BLaER1 (cell line): ENCODE measurements around the gene OR51V1.
"Not testable (repeated sequence)": the region's sequence is repeated elsewhere in the genome, so short reads cannot be mapped to it uniquely, and the experiment has no call there.

Source experiments
- H3K27ac ChIP-seq: shearing (Covaris generic); formaldehyde crosslinking; 2 replicates; pipeline ENCODE4 v1.8.1; 2022
- H3K27me3 ChIP-seq: shearing (Covaris generic); formaldehyde crosslinking; 2 replicates; pipeline ENCODE4 v1.8.1; 2022
- H3K36me3 ChIP-seq: shearing (Covaris generic); formaldehyde crosslinking; 2 replicates; pipeline ENCODE4 v1.8.1; 2022
- H3K4me1 ChIP-seq: shearing (Covaris generic); formaldehyde crosslinking; 2 replicates; pipeline ENCODE4 v1.8.1; 2022
- H3K4me2 ChIP-seq: shearing (Covaris generic); formaldehyde crosslinking; 2 replicates; pipeline ENCODE4 v1.8.1; 2022
- H3K4me3 ChIP-seq: shearing (Covaris generic); formaldehyde crosslinking; 2 replicates; pipeline ENCODE4 v1.8.1; 2022
- H3K9ac ChIP-seq: shearing (Covaris generic); formaldehyde crosslinking; 2 replicates; pipeline ENCODE4 v1.8.1; 2022
- H3K9me3 ChIP-seq: shearing (Covaris generic); formaldehyde crosslinking; 2 replicates; pipeline ENCODE4 v1.8.1; 2022
- H4K20me1 ChIP-seq: shearing (Covaris generic); formaldehyde crosslinking; 2 replicates; pipeline ENCODE4 v1.8.1; 2022
- Cebpa-rat ChIP-seq: shearing (Covaris generic); IDR thresholded peaks from 2 replicates; pipeline ENCODE4 v1.8.1; 2022

The OR51V1 gene

DNA sequence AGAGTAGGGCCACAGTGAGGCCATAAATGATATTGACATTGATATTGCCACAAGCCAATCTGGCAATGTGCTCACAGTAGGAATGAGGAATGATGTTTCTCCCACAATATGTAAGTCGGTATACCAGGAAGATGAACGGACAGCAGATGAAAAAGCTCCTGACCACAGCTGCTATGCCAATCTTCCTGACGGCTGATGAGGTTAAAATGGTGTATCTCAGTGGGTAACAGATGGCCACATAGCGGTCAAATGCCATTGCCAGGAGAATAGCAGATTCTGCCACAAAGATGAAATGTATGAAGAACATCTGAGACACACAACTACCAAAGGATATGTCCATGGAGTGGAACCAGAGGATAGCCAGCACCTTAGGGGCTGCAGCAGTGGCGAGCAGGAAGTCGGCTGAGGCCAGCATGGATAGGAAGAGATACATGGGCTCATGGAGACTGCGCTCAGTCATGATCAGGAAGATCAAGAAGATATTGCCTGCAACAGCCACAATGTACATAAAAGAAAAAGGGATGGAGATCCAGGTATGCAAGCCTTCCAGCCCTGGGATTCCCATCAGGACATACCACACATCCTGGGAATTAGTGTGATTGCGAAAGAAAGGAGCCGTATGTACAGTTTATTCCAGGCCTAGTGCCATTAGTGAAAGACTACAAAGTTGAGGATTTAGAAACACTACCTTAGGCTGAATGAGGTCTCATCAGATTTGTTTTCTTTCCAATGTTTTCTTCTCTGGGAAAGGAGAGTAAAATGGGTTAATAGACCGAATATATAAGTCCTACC is 22.2 kb downstream of the OR51V1 start:
- Histone ChIP-seq H3K4me2 (no peak overlapping the region), H3K4me3 (no peak overlapping the region), H3K36me3 (no peaks in the 10 kb centered on the region), H4K20me1 (no peaks in the 10 kb centered on the region), H3K27me3 (no peaks in the 10 kb centered on the region), H3K27ac (no peak overlapping the region), H3K4me1 (no peaks in the 10 kb centered on the region), H3K9ac (no peak overlapping the region), H3K9me3 (no peaks in the 10 kb centered on the region)
- 0 out of 2 replicates have a peak, but pooled peaks have one; percentile 22 for TF ChIP-seq Cebpa-rat

DNA sequence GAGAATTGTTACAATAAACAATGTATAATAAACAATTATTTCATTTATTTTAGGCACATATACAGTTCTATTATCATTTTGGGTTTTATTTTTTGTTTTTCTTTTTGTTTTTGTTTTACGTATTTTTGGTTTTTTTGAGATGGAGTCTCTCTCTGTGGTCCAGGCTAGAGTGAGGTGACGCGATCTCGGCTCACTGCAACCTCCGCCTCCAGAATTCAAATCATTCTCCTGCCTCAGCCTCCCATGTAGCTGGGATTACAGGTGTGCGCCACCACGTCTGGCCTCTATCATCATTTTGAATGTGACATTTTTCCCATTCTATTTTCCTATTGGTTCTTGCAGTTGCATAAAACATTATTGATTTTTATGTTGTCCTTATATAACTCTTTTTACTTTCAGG is 25.5 kb downstream of the OR51V1 start:
- Histone ChIP-seq H3K4me2 (no peak overlapping the region), H3K27ac (no peak overlapping the region), H3K4me3 (no peak overlapping the region), H3K27me3 (no peaks in the 10 kb centered on the region), H3K9ac (no peak overlapping the region), H3K4me1 (no peaks in the 10 kb centered on the region), H4K20me1 (no peaks in the 10 kb centered on the region), H3K9me3 (no peaks in the 10 kb centered on the region), H3K36me3 (no peaks in the 10 kb centered on the region)
- TF ChIP-seq Cebpa-rat, result no peak

DNA sequence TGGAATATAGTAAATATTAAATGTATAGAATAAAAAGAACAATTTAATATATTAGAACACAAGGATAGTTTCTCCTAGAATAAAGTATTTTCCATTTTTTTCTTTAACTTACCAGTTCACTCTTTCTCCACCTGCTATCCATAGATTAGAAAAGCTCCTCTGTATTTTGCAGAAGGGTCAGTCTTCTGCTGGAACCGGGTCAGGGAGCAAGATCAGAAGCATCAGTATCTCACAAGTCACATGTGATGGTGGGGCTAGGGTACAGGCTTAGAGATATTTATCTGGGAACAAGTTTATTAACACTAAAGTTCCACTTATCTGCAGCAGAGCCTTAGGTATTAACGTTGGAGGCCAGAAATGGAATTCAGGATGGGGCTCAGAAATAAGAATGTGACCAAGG is 28.6 kb downstream of the OR51V1 start:
- Histone ChIP-seq H3K27me3 (no peaks in the 10 kb centered on the region), H3K4me2 (no peak overlapping the region), H3K9ac (no peak overlapping the region), H3K36me3 (no peaks in the 10 kb centered on the region), H3K9me3 (no peaks in the 10 kb centered on the region), H3K27ac (no peak overlapping the region), H3K4me3 (no peak overlapping the region), H3K4me1 (no peaks in the 10 kb centered on the region; the same call in 1 of the 2 replicates), H4K20me1 (no peaks in the 10 kb centered on the region)
- TF ChIP-seq Cebpa-rat, result no peak

GRCh38 chr11:5165898-5166297 is 34.6 kb downstream of the OR51V1 start:
- not testable (repeated sequence) for H4K20me1 ChIP-seq, H3K9ac ChIP-seq, H3K4me3 ChIP-seq, H3K36me3 ChIP-seq, H3K4me1 ChIP-seq, H3K4me2 ChIP-seq, H3K9me3 ChIP-seq, H3K27me3 ChIP-seq, H3K27ac ChIP-seq

DNA sequence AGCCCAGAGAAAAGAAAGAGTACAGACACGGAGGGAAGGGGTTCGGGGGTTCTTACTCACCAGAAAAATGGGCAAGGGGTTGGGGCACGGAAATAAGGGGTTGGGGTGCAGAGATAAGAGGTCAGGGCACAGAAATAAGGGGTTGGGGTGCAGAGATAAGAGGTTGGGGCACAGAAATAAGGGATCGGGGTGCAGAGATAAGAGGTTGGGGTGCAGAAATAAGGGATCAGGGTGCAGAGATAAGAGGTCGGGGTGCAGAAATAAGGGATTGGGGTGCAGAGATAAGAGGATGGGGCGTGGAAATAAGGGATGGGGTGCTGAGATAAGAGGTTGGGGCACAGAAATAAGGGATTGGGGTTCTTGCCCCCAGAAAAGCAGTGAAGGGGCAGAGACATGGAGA is 35.7 kb downstream of the OR51V1 start:
- not testable (repeated sequence) for H3K27me3 ChIP-seq

DNA sequence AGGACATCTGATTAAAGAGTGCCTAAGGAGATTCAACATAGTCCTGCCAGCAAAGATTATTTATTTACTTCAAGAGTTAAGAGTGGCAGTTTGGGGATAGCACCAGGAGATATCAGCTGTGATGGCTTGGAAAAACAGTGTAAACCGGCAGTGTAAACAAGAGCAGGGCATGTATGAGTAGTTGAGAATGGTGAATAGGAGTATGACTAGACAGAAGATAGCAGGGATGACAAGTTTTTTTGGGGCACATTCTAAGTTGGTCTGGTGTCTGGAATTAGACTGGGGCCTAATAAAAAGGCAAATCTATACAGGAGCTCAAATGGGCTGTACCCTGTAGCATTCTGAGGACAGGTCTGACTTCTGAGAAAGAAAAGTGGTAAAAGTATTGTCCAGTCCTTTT is 39.4 kb downstream of the OR51V1 start:
- not testable (repeated sequence) for H3K9me3 ChIP-seq, H4K20me1 ChIP-seq, H3K4me2 ChIP-seq, H3K27me3 ChIP-seq, H3K9ac ChIP-seq, H3K4me1 ChIP-seq, H3K4me3 ChIP-seq, H3K27ac ChIP-seq, H3K36me3 ChIP-seq

More for the DNA sequence above, 35.7 kb downstream of the OR51V1 start:
- H3K4me3 ChIP-seq, H4K20me1 ChIP-seq, H3K27ac ChIP-seq, H3K36me3 ChIP-seq, H3K4me2 ChIP-seq, H3K9ac ChIP-seq, H3K9me3 ChIP-seq, H3K4me1 ChIP-seq: not testable (repeated sequence)

- not testable (repeated sequence) for H3K27ac ChIP-seq, H3K36me3 ChIP-seq, H3K9me3 ChIP-seq, H3K4me2 ChIP-seq, H4K20me1 ChIP-seq, H3K9ac ChIP-seq, H3K27me3 ChIP-seq, H3K4me1 ChIP-seq, H3K4me3 ChIP-seq
These were observed 40.3 kb downstream of the OR51V1 start for GRCh38 chr11:5160217-5160616.

DNA sequence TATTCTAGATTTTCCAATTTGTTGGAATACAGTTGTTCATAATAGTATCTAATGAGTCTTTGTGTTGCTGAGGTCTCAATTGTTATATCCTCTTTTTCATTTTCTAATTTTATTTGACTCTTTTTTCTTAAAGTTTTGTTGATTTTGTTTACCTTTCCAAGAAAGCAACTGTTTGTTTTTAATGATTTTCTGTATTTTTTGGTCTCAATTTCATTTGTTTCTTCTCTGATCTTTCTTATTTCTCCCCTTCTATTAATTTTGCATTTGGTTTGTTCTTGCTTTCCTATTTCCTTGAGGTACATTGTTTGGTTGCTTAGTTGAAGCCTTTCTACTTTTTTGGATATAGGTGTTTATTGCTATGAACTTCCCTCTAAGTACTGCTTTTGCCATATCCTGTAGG is 40.7 kb downstream of the OR51V1 start:
- no peaks in the 10 kb centered on the region for H3K27me3 ChIP-seq
- TF ChIP-seq Cebpa-rat, result no peak
- no peak overlapping the region for H3K4me2 ChIP-seq
- H3K4me1 ChIP-seq, result no peaks in the 10 kb centered on the region
- no peak overlapping the region for H3K4me3 ChIP-seq
- H3K9me3 ChIP-seq, result no peaks in the 10 kb centered on the region
- H3K36me3 ChIP-seq, result no peaks in the 10 kb centered on the region
- no peak overlapping the region for H3K9ac ChIP-seq
- H4K20me1 ChIP-seq, result no peaks in the 10 kb centered on the region
- no peak overlapping the region for H3K27ac ChIP-seq

- Histone ChIP-seq H3K36me3 (no peaks in the 10 kb centered on the region), H3K4me1 (no peaks in the 10 kb centered on the region), H3K9me3 (no peaks in the 10 kb centered on the region), H3K4me3 (no peak within 1 kb of the TSS), H3K9ac (no peak within 1 kb of the TSS), H3K27ac (no peak within 1 kb of the TSS), H3K27me3 (no peaks in the 10 kb centered on the region), H3K4me2 (no peak within 1 kb of the TSS), H4K20me1 (no peaks in the 10 kb centered on the region)
- no peak for TF ChIP-seq Cebpa-rat
These were observed 45.8 kb downstream of the OR51V1 start, which contains the start of gene OR52A1 for GRCh38 chr11:5154657-5155056. Gene OR52A1 (minus strand): TSS chr11:5154757. CDS start chr11:5152369, 2,388 bp downstream.

DNA sequence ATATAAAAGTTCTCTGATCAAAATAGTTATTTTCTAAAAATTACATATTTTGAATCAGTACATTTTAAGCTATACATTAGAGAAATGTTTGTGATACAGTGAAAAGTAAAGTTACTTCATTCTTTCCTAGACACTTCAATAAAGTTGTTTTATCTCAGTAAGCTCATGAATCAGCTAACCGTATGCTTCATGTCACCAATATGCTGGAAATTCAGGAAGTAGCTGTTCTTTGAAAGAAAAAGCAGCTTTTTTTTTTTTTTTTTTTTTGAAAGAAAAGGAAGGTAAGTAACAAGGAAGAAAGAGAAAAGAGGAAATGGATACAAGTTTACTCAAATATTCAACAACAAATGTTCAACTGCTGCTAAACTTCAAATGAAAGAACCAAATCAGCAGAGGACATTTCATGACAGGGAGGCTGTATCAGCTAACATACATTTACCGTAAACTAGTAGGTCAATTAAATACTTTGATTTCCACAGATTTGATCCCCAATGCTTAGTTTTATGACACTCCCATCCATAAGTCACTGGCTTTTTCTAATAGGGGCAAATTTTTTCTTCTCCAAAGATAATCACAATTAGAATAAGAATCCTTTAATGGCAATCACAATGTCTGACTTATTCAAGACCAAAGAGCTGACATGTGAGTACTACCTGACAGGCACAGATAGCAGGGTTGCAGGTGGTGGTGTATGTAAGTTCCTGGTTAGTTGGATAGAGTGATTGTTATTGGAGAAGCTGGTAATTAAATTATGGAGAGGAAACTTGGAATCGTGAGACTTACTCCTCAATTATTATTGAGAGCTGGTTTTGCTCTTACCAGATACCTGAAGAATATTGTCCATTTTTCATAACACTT is 46.7 kb downstream of the OR51V1 start:
- Histone ChIP-seq H3K27me3 (no peaks in the 10 kb centered on the region), H3K36me3 (no peaks in the 10 kb centered on the region), H3K4me2 (no peak overlapping the region), H4K20me1 (no peaks in the 10 kb centered on the region), H3K4me3 (no peak overlapping the region), H3K9me3 (no peaks in the 10 kb centered on the region), H3K9ac (no peak overlapping the region), H3K27ac (no peak overlapping the region), H3K4me1 (no peaks in the 10 kb centered on the region)
- no peak for TF ChIP-seq Cebpa-rat
